Measurements from ENCODE around the gene STK17A. TPM values are rescaled to one million over a fixed set of nuclear protein-coding genes. Genes with fewer than 3 reads are reported as not detected.
A peak's percentile ranks its signal among the peaks of the same experiment; 100 is the strongest.
"Not testable (repeated sequence)": the region's sequence is repeated elsewhere in the genome, so short reads cannot be mapped to it uniquely, and the experiment has no call there.

The STK17A gene
- total RNA-seq, 1 donor from 2014 or later, result 12.3 TPM

DNA sequence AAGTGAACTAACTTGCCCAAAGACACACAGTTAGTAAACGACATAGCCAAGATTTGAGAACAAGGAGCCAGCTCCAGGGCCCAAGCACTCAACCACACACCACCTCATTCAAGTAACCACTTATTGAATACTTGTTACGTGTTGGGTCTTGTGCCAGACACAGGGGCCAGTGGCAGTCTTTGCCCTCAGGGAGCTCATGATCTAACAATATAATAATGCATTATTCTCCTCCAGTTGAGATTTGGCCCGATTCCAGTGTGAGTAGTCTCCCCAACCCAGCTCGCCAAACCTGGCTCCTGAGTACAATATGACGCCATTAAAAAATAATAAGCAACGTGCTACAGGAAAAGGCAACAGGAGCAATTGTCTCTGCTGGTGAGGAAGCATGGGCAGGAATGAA, 14.4 kb upstream of the STK17A start:
- no peak for DNase-seq (ENCODE audit: low spot score)

DNA sequence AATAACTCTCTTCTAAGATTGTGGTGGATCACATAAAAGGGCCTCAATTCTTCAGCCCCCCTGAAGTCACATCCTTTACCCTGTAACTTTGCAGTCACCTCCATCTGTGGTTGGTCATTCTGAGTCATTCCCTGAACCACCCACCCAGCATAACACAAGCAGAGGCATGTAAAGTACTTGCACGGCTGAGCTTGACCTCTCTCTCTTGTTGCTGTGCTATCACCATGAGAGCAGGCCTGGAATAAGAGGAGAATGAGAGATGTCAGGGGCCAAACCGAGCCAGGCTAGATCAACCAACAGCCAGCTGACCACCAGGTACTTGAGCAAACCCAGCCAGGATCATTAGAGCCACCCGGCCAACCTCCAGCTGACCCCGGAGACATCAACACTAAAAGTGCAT, 13.5 kb upstream of the STK17A start:
- peak; percentile 49 for DNase-seq (ENCODE audit: low spot score)

DNA sequence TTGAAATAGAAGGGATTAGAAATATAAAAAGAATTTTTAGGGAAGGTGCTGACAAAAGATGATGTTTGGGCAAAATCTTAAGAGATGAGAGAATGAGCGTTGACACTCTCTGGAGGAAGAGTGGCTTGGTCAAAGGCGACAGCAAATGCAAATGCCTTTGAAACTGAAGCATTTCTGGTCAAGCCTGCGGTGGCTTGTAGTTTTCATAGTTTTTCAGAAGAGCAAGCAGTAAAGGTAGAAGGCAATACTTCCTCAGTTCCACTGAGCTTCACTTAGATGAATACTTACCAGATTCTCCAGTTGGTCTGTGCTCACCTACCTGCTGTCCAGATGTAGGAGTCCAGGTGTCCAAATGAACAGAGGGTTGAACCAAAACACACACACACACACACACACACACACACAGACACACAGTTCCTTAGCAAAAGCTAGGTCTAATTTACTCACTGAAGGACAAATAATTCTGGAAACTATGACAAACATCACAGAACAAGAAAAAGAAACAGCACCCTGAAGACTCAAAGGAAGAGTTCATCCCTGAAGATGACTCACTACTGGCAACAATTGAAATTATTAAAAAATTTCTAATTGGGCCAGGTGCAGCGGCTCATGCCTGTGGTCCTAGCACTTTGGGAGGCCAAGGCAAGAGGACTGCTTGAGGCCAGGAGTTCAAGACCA, 12.1 kb upstream of the STK17A start:
- DNase-seq (ENCODE audit: low spot score), result no peak

DNA sequence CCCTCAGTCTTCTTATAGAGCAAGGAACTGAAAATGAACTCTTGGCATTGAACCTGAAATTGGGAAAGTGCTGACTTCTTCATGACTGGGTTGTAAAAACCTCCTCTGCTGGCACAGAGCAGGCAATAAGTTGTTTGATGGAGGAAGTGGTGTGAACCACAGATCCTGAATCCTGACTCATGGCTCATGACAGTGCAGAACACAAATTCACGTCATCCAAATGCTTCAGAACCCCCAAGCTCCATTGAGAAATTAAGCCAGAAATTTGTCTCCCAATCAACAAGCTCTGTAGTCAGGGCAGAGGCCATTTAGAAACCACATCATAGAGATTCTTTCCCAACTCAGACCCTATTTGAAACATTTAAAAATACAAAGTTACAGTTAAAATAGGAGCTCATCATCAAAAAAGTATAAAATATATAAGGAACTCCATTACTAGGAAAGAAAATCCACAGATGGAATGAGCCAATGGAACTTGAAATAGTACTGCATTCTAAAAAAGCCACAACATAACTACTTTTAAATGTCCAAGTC, 10.3 kb upstream of the STK17A start:
- peak; percentile 75 for DNase-seq (ENCODE audit: low spot score)

DNA sequence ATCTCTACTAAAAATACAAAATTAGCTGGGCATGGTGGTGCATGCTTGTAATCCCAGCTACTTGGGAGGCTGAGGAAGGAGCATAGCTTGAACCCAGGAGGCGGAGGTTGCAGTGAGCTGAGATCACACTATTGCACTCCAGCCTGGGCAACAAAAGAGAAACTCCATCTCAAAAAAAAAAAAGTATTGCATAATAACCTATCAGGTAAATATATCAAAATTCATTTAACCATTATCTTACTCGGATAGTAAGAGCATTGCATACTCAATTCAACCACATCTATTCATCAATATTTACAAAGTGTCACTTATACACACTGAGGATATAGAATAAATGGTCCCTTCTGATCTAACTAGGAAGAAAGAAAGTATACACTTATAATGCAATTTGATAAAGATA, 9.1 kb upstream of the STK17A start:
- DNase-seq (ENCODE audit: low spot score), result not testable (repeated sequence)

DNA sequence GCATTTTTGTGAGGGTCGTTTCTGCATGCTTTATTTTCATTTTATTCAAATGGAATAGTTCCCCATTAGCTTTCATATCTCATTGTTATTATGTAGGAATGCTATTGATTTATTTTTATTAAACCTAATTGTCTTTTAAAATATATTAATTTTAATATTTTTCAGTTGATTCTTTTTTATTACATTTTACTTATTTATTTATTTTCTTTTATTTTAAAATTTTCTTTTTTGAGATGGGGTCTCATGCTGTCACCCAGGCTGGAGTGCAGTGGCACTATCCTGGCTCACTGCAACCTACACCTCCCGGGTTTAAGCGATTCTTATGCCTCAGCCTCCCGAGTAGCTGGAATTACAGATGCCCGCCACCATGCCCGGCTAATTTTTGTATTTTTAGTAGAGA, 7.4 kb upstream of the STK17A start:
- DNase-seq (ENCODE audit: low spot score), result no peak

DNA sequence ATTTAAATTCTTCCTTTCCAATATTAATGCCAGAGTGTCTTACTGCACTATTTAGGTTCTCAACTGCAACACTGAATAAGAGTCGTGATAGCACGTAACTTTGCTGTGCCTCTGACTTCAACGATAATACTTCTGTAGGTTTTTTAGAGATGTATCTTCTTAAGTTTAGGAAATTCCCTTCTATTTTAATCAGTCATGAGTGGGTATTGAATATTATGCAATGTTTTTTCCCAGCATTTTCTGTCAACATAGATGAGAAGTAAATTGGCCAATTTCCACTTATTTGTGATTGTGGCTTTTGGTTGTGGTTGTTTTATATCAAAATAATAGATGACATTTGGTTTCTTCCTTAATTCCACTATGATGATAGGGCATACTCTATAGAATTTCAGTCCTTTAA, 6.7 kb upstream of the STK17A start:
- DNase-seq (ENCODE audit: low spot score), result no peak

DNA sequence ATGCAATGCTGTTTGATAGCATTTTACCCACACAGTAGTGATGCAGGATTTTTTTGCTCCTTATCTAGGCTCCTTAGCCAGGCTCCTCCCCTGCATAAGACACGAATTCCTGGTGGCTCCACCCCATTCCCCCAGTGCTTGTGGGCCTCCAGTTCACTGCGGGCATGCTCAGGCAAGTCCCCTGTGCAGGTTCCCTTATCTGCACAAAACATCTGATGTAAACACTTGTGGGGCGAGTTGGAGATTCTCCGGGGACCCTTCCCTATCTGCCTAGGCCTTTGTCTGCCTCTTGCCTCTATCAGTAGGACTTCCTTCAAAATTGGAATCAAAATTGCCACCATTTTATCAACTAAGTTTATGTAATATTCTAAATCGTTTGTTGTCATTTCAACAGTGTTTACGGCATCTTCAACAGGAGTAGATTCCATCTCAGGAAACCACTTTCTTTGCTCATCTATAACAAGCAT, 5.4 kb upstream of the STK17A start:
- no peak for DNase-seq (ENCODE audit: low spot score)

DNA sequence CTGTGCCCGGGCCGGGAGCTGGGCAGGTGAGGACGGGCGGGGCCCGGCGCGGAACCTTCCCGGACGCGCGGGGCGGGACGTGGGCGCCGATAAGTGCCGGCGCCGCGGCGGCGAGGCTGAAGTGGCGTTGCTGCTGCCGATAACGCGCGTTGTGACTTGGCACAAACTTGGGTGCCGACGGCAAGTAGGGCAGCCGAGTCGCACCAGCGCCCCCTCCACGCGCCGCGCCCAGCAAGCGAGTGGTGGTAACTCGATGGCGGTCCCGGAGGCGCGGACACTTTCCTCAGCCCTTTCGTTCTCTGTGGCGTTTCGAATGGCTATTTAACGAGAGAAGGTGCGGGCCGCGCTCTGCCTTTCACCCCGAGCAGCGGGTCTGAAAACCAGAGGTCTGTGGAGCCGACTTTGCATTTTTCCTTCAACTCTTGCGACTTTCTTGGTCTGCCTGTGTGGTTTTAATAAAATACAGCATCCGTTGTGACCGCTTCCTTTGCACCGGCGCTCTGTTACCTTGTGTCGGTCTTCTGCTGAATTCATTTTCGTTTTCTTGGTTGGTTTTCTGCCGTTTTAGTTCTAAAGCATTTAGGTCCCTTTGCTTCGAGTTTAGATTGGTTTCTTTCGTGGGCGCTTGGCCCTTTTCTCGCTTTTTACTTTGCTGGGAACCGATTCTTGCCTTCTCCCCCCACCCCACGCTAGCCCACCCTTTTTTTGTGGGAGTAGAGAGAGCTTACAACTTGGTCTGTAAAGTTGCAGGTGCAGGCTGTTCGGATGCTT, 701 bp downstream of the STK17A start:
- DNase-seq (ENCODE audit: low spot score), result peak; percentile 62

DNA sequence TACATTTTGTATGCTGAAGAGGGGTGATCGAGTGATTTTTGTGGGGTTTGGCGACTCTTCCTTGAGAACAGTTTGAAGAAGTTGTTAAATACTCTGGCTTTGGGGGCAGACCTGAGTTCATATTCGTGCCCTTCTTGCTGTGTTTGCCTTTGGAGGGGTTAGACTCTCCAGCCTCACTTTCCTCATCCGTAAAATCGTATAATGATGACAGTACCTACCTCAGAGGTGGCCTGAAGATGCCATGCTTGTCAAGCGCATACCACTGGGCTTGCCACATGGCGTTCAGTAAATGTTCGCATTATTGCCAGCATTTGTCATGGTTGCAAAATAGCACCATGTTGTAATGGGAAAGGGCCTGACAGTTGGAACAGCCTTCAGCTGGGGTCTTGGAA, 1.3 kb downstream of the STK17A start:
- peak; percentile 13 for DNase-seq (ENCODE audit: low spot score)

DNA sequence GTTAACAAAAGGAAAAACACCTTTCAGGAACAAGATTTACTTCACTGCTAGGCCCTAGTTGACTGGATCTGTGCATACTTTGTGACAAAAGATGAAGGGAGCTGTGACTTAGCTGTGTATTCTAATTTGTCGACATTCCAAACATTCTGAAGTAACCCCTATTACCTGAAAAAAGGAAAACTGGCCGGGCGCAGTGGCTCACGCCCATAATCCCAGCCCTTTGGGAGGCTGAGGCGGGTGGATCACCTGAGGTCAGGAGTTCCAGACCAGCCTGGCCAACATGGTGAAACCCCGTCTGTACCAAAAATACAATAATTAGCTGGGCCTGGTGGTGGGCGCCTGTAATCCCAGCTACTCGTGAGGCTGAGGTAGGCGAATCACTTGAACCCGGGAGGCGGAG, 1.8 kb downstream of the STK17A start:
- DNase-seq (ENCODE audit: low spot score), result not testable (repeated sequence)

DNA sequence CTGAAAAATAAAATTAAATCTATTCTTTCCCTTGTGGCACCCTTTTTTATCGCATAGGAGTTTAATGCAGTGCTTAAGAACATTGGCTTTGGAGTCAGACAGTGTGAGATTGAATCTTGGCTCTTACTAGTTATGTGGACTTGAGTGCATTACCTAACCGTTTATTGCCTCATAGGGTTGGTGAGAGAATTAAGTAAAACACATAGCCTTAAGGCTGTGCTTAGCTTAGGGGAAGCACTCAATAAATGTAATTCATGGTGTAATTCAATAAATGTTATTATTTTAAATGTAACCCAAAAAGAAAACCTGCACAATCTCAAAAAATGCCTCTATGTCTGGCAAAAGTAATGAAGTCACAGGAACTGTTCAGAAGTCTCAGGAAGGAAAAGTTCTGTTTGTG, 2.7 kb downstream of the STK17A start:
- peak; percentile 38 for DNase-seq (ENCODE audit: low spot score)

DNA sequence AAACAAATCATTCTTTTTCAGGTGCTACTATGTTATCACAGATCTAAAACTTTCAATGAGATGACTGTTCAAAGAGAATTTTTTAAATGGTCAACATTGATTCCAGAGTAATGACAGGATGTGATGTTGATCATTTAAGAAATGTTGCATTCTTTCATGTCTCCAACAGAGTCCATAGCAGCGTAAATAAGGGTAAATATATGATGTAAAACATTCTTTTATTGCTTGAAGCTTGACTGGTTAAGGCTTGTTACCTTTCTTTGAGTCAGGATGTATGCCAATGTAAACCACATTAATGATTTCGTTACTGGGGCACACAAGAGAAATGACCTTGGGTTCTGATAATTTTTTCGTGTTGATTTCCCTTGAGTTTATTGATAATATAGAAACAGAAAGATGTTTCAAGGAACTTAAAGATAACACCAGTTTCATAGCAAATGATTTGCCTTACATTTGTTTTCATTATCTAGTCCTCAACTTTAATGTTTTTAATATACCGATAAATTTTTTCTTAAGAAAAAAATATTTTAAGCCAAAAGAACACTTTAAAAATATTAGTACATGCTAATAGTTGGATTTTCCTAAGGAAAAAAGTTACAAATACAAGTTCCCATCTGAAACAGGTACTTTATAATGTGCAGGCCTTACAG, 3.5 kb downstream of the STK17A start:
- DNase-seq (ENCODE audit: low spot score), result peak; percentile 17

DNA sequence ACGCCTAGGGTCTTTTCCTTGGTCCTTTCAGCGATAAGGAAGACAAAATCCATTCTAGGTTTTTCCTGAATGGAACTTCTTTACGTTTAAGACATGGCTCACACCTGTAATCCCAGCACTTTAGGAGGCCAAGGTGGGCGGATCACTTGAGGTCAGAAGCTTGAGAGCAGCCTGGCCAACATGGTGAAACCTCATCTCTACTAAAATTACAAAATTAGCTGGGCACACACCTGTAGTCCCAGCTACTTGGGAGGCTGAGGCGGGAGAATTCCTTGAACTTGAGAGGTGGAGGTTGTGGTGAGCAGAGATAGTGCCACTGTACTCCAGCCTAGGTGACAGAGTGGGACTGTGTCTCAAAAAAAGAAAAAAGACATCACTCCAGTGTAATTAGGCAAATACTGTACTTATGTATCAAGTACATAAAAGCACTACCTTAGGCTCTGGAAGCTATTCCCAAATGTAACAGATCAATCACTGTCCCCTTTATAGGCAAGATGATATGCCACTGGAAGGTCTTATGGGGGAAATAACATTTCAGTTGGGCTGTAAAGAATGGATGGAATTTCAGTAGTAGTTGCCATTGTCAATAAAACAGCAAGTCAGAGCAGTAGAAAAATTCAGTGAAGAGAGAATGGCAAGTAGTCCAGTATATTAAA, 5.7 kb downstream of the STK17A start:
- DNase-seq (ENCODE audit: low spot score), result no peak

DNA sequence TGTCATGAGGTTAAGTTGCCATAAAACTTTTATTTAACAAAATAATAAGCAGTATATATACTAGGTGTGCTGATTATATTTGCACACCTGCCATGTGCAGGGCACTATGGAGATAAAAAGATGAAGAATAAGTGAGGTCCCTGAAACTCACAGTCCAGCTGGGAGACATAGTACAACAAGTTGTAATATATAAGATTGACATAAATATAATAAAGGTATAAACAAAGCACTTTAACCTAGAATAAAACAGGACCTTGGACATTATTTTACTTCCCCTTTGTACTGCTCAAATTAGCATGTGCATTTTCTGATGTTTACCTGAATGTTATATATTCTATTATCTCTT, 6.2 kb downstream of the STK17A start:
- no peak for DNase-seq (ENCODE audit: low spot score)

DNA sequence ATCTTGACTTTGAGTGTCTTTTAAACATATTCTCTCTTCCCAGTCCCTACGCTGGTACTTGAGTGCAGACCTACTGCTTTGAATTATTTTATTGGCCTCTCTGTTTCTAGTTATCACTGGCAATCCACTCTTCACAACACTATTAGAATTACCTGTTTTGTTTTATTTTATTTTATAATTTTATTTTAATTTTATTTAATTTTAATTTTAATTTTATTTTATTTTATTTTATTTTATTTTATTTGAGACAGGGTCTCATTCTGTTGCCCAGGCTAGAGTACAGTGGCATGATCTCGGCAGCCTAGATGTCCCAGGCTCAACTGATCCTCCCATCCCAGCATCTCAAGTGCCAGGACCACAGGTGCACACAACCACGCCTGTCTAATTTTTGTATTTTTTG, 6.8 kb downstream of the STK17A start:
- DNase-seq (ENCODE audit: low spot score), result no peak

DNA sequence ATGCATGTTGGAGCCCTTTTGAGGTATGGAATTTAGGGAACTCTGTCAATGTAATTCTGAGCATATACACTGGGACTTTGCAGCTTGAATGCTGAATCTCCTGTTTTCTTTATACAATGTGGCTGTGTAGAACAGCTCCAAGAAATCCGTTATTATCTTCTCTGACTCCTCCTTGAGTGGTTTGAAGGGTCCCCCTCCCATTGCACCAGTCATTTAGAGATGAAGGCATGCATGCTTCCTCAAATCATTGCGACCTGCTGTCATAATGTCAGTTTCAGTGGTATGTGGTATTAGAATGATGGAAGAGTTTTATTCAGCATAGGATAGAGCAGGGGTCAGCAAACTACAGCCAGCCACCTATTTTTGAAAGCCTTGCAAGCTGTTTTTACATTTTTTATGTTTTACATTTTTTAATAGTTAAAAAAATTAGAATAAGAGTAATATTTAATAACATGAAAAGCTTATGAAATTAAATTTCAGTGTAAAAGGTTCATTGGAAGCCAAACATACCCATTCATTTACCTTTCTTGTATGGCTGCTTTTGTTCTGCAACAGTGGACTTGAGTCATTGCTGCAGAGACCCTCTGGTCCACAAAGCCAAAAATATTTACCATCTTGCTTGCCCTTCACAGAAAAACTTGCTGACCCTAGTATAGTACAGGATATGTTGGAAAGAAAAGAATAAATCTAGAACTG, 8.1 kb downstream of the STK17A start:
- DNase-seq (ENCODE audit: low spot score), result no peak

DNA sequence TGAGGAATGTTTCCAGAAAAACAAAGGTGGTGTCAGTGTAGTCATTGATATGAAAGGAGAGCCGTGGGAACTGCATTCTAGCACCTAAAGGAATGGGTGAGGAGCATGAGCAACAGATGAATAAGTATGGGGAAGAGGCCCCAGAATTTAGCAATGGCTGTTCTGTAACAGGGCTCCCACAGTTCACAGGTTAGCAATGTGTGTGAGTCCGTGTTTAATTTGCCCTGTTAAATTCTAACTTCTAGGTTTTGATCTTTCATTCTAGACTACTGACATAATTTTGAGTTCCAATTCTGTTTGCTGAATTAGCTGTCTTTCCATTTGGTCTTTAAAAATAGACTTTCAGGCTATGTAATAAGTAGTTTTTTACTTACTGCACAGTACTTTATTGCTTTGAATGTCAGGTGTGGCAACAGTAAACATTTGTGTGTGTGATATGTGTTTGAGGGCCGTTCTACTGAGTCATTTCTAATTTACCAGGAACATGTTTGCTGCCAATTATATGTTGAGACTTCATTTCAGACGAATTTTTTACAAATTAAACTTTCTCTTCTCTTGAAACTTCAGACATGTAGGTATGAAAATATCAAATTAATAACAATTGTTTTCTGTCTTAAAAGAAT, 8.8 kb downstream of the STK17A start:
- DNase-seq (ENCODE audit: low spot score), result no peak

DNA sequence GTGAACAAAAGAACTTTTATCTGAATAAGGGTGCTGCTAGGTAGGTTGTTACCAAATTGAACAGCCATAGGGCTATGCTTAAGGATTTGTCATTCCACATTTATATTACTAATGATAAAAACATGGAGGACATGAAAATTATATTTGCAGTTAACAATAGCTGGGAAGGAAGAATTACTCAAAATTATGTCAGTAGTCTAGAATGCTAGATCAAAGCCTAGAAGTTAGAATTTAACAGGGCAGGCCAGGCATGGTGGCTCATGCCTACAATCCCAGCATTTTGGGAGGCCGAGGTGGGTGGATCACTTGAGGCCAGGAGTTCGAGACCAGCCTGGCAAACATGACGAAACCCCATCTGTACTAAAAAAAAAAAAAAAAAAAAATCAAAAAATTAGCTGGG, 9.4 kb downstream of the STK17A start:
- DNase-seq (ENCODE audit: low spot score), result no peak

DNA sequence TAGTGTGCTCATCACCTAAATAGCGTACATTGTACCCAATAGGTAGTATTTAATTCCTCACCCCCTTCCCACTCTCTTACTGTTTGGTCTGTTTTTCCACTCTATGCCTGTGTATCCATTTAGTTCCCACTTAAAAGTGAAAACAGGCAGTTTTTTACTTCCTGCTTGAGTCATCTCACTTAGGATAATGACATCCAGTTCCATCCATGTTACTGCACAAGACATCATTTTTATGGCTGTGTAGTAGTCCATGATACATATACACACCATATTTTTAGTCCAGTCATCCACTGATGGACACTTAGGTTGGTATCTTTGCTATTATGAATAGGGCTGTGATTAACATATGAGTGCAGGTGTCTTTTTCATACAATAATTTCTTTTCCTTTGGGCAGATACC, 10.1 kb downstream of the STK17A start:
- DNase-seq (ENCODE audit: low spot score), result no peak

DNA sequence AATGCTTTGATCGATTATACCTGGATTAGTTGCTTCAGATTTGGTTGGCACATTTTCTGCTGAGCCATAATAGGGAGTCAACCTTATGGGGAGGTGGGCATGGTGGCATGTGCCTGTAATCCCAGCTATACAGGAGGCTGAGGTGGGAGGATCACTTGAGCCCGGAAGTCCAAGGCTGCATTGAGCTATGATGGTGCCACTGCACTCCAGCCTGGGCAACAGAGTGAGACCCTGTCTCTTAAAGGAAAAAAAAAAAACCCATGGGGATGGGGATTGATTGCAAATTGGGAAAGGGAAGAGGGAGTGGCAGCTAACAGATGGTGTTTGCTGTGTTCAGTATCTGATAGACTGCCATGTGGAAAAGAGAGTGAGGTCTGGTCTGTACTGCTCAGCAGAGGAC, 11.1 kb downstream of the STK17A start:
- DNase-seq (ENCODE audit: low spot score), result no peak
